ENCODE measurements around the gene MTHFSD. TPM values are rescaled to one million over a fixed set of nuclear protein-coding genes. Genes with fewer than 3 reads are reported as not detected.

MTHFSD gene
- total and polyA plus RNA-seq, 10 of the 15 experiments (the other 5 are each of a cell fraction or from before 2014, with no cell fraction given) = 2.2 to 24.5 (median 18.1) TPM

DNA sequence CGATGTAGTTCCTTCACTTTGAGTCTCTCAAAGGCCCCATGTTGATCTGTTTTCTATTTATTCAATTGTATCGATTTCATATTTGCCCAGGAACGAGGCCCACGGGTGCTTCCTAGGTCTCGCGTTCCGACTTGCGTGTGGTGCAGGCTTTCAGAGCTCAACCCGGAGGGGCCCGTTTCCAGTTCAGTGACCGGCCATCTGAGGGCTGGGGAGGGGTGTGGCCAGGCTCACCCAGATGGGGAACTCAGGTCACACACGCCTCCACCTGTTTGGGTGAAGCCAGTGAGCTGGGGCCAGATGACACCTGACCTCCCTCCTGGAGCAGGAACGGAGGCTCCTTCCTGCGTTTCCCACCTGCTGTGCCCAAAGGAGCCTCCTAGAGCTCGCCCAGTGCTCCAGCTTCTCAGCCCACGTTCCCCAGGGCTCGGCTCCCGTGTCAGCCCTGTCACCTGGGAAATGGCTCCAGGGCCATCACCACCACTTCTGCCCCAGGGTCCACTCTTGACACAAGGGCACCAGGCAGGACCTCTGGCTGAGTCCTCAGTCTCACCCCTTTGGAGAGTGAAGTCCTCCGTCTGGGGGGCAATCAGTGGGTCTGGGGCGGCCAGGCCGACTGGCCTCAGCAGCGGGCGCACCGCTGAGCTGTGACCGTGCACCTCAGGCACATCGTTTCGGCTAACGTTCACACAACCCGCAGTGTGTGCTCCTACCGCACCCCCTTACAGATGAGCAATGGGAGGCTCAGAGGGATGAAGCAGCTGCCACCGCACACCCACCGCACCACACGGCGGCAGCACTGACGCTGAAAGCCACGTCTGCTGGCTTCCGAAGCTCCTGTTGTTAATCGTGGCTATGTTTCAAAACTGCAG lies 26.7 kb downstream of the MTHFSD start:
- no peak for DNase-seq (ENCODE audit: low read depth, low spot score)
- no peak for FAIRE-seq
- intact Hi-C loops (cut with micrococcal nuclease; ENCODE audit: unreplicated experiment) (no loop called here), in situ Hi-C loops (cut with MboI) (no loop called here)
- CTCF ChIA-PET = interaction anchor here (2.3 kb wide), 1 partner anchor 10 kb away, joined by 10 read pairs; no protein-coding TSS in a partner anchor
- no peak overlapping the region for H3K27ac ChIP-seq (ENCODE audit: control insufficient read depth, insufficient read depth)
- no TSS peak for BruUV-seq (replicated peaks)
- H3K27me3 ChIP-seq (replicated peaks in 1 of 2; ENCODE audit: control insufficient read depth in 2 of 2, insufficient read depth in 2 of 2, low read length in 1 of 2) = no peaks in the 10 kb centered on the region
- H3K9me3 ChIP-seq (replicated peaks; ENCODE audit: control insufficient read depth, insufficient read depth, low read length) = no peaks in the 10 kb centered on the region
- POLR2A ChIA-PET = no interaction called here
- no peak overlapping the region for H2AFZ ChIP-seq (ENCODE audit: control insufficient read depth, low read depth, low read length)
- no peaks in the 10 kb centered on the region for H4K20me1 ChIP-seq (ENCODE audit: control insufficient read depth, insufficient read depth)
- H3K4me2 ChIP-seq (ENCODE audit: control insufficient read depth, insufficient read depth) = no peak overlapping the region
- 90% methylated on average over 35 of the region's 38 CpGs for WGBS (ENCODE audit: insufficient coverage, insufficient replicate concordance, low lambda C conversion rate, missing lambda C conversion rate)
- ATAC-seq = no peak
- no peaks in the 10 kb centered on the region for H3K4me1 ChIP-seq (ENCODE audit: control insufficient read depth, insufficient read depth, low read length)
- no peaks in the 10 kb centered on the region for H3K79me2 ChIP-seq (ENCODE audit: control insufficient read depth, insufficient read depth, low read length)
- RAD21 ChIA-PET (ENCODE audit: unreplicated experiment) = no interaction called here
- SMC1A ChIA-PET (ENCODE audit: uncharacterized antibody, unreplicated experiment) = no interaction called here
- TF ChIP-seq CBFB (IDR thresholded peaks at IDR 0.05; ENCODE audit: low read depth) (no peak), KAT2A (conservative IDR thresholded peaks at IDR 0.05; ENCODE audit: control insufficient read depth, low read depth, low read length) (no peak), SMARCA5 (IDR thresholded peaks at IDR 0.05) (no peak), MTA2 (IDR thresholded peaks at IDR 0.05; ENCODE audit: low read depth) (no peak), NFYA (IDR thresholded peaks at IDR 0.05; ENCODE audit: borderline replicate concordance, low read depth, low read length) (no peak), NR2F1 (conservative IDR thresholded peaks at IDR 0.05) (no peak)
- TF ChIP-seq, protein P1, sequence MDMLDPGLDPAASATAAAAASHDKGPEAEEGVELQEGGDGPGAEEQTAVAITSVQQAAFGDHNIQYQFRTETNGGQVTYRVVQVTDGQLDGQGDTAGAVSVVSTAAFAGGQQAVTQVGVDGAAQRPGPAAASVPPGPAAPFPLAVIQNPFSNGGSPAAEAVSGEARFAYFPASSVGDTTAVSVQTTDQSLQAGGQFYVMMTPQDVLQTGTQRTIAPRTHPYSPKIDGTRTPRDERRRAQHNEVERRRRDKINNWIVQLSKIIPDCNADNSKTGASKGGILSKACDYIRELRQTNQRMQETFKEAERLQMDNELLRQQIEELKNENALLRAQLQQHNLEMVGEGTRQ (IDR thresholded peaks at IDR 0.05; ENCODE audit: borderline replicate concordance, low read depth, low read length) = no peak
- TF ChIP-seq, protein P2, sequence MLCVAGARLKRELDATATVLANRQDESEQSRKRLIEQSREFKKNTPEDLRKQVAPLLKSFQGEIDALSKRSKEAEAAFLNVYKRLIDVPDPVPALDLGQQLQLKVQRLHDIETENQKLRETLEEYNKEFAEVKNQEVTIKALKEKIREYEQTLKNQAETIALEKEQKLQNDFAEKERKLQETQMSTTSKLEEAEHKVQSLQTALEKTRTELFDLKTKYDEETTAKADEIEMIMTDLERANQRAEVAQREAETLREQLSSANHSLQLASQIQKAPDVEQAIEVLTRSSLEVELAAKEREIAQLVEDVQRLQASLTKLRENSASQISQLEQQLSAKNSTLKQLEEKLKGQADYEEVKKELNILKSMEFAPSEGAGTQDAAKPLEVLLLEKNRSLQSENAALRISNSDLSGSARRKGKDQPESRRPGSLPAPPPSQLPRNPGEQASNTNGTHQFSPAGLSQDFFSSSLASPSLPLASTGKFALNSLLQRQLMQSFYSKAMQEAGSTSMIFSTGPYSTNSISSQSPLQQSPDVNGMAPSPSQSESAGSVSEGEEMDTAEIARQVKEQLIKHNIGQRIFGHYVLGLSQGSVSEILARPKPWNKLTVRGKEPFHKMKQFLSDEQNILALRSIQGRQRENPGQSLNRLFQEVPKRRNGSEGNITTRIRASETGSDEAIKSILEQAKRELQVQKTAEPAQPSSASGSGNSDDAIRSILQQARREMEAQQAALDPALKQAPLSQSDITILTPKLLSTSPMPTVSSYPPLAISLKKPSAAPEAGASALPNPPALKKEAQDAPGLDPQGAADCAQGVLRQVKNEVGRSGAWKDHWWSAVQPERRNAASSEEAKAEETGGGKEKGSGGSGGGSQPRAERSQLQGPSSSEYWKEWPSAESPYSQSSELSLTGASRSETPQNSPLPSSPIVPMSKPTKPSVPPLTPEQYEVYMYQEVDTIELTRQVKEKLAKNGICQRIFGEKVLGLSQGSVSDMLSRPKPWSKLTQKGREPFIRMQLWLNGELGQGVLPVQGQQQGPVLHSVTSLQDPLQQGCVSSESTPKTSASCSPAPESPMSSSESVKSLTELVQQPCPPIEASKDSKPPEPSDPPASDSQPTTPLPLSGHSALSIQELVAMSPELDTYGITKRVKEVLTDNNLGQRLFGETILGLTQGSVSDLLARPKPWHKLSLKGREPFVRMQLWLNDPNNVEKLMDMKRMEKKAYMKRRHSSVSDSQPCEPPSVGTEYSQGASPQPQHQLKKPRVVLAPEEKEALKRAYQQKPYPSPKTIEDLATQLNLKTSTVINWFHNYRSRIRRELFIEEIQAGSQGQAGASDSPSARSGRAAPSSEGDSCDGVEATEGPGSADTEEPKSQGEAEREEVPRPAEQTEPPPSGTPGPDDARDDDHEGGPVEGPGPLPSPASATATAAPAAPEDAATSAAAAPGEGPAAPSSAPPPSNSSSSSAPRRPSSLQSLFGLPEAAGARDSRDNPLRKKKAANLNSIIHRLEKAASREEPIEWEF (IDR thresholded peaks at IDR 0.05; ENCODE audit: insufficient replicate concordance, low read depth, low read length) = no peak
- H3K36me3 ChIP-seq (ENCODE audit: control insufficient read depth in 2 of 2, insufficient read depth in 2 of 2, low read length in 1 of 2) = no peaks in the 10 kb centered on the region; a peak in 1 of 4 replicates
- no peak overlapping the region for H3K4me3 ChIP-seq
- H3K9ac ChIP-seq (ENCODE audit: control insufficient read depth, insufficient read depth, low read length) = no peak overlapping the region

Data from GM12878 (cell line).